BJ (cell line): ENCODE results near the gene LMLN. TPM values are rescaled to one million over a fixed set of nuclear protein-coding genes. Genes with fewer than 3 reads are reported as not detected.

Experiments
- CTCF ChIA-PET: fragments of 350-600 bp; formaldehyde crosslinking; extraction: SDS; loops from one replicate; lab custom pipeline; 2021; ENCODE audit warnings: antibody characterized with exemption, inconsistent platforms; lab: Yijun Ruan, JAX
- POLR2A ChIA-PET: fragments of 300-600 bp; sonication (Branson Sonifier 250); formaldehyde crosslinking; extraction: SDS; loops from one replicate; lab custom pipeline; 2021; ENCODE audit warnings: antibody characterized with exemption; lab: Charles Lee
- DNase-seq: peaks from one replicate; pipeline ENCODE4 v3.0.0-alpha.2; 2011; ENCODE audit warnings: low read depth
- H3K27me3 ChIP-seq: 2 replicates; pipeline ENCODE4 v1.6.0; 2011; ENCODE audit warnings: low read length; ENCODE audit not compliant: control insufficient read depth, insufficient read depth
- H3K36me3 ChIP-seq: 2 replicates; pipeline ENCODE4 v1.5.1; 2011; ENCODE audit warnings: low read length; ENCODE audit not compliant: control insufficient read depth, insufficient read depth
- H3K4me3 ChIP-seq: 2 replicates; pipeline ENCODE4 v1.5.1; 2011; ENCODE audit warnings: low read depth, mild to moderate bottlenecking, control low read depth, low read length
- CTCF ChIP-seq: IDR thresholded peaks from 2 replicates; pipeline ENCODE4 v1.5.1; 2011; ENCODE audit warnings: low read depth, mild to moderate bottlenecking, control low read depth, inconsistent platforms, low read length, moderate library complexity; ENCODE audit not compliant: insufficient read depth
- polyA plus RNA-seq: library from polyadenylated mRNA; depleted of rRNA; stranded (reverse); fragments of >200 nt; gene quantifications from 2 replicates; pipeline ENCODE4 v1.2.3, GENCODE V29; 2011

The LMLN gene
- polyA plus RNA-seq, 1 experiment, result 4.5 TPM

GRCh38 chr3:197970588-197970987 is 10.6 kb downstream of the LMLN start:
- CTCF ChIA-PET, result no interaction called here
- TF ChIP-seq CTCF, result no peak
- POLR2A ChIA-PET, result no interaction called here
- Histone ChIP-seq H3K27me3 (no peaks in the 10 kb centered on the region), H3K36me3 (no peaks in the 10 kb centered on the region), H3K4me3 (no peak overlapping the region)
- no peak for DNase-seq

DNA sequence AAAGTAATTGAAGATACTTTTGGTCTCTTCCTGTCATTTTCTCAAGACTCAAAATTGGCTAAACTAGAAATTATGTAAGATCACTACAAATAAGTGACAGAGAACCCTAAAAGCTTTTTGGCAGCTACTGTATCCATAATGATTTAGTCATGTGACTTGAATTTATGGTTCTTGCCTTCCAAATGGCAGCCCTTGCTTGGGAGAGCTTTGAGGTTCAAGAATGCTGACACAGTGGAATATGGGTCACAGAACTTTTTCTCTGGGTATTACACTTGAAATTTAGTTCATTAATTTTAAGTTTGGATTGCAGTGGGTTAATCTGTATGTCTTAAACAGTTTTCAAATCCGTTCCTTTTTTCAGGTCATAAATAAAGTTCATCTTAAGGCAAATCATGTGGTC is 14.0 kb downstream of the LMLN start:
- no peaks in the 10 kb centered on the region for H3K27me3 ChIP-seq
- H3K36me3 ChIP-seq, result no peaks in the 10 kb centered on the region
- CTCF ChIA-PET, result interaction anchor here (0.5 kb wide), 1 partner anchor 139 kb away, joined by 3 read pairs; no protein-coding TSS in a partner anchor
- H3K4me3 ChIP-seq, result no peak overlapping the region
- DNase-seq, result no peak
- TF ChIP-seq CTCF, result no peak
- POLR2A ChIA-PET, result no interaction called here

DNA sequence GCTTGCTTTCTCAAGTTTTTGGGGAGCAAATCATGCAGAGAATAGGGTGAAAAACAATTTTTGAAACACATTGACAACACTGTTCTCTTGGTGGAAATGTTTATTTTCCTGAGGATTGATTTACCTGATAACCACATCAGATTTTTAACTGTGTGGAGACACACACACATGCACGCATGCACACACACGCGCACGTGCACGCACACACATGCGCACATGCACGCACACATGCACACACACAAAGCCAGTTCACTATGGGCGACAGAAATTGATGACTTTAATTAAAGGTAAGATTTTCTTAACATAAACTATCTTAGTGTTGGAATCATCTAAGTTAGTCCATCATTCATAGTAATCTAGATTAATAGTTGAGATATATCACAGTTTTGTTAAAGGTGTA is 15.3 kb downstream of the LMLN start:
- H3K36me3 ChIP-seq, result no peaks in the 10 kb centered on the region
- H3K27me3 ChIP-seq, result no peaks in the 10 kb centered on the region
- POLR2A ChIA-PET, result no interaction called here
- DNase-seq, result no peak
- no peak for TF ChIP-seq CTCF
- CTCF ChIA-PET, result no interaction called here
- no peak overlapping the region for H3K4me3 ChIP-seq

GRCh38 chr3:197983076-197983475 is 23.1 kb downstream of the LMLN start:
- H3K4me3 ChIP-seq, result no peak overlapping the region
- H3K27me3 ChIP-seq, result no peaks in the 10 kb centered on the region
- TF ChIP-seq CTCF, result no peak
- CTCF ChIA-PET, result no interaction called here
- DNase-seq, result no peak
- no peaks in the 10 kb centered on the region for H3K36me3 ChIP-seq
- POLR2A ChIA-PET, result no interaction called here

- Histone ChIP-seq H3K4me3 (no peak overlapping the region), H3K27me3 (no peaks in the 10 kb centered on the region), H3K36me3 (no peaks in the 10 kb centered on the region)
- CTCF ChIA-PET, result no interaction called here
- POLR2A ChIA-PET, result no interaction called here
- no peak for TF ChIP-seq CTCF
- DNase-seq, result no peak
Observed at GRCh38 chr3:197989651-197990050, 29.6 kb downstream of the LMLN start.
